GM12801 (cell line): ENCODE data around the gene HNRNPUL2.

Experiments used
- TF ChIP-seq, protein P1 (sequence below): IDR thresholded peaks from one replicate; pipeline ENCODE4 v1.5.1; 2011; ENCODE audit warnings: control low read depth; ENCODE audit not compliant: insufficient read length; ENCODE audit errors: extremely low read depth

The HNRNPUL2 gene

DNA sequence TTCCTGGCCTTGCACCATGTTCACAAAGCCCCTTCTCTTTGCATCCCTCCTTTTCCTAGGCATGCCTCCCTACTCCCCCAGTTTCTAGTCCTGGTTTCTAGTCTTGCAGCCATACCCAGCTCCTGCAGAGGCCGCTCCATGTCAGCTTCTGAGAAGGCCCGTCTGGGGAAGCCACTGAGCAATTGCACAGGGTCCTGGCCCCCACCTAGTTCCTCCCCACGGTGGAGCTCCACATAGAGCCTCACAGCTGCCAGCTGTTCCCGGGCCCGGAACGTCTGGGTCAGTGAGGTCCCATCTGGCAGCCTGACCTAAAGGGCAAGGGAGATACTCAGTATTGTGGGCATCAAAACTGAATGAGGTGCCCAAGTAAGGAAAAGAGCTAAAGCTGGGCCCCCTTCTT lies 50.6 kb downstream of the HNRNPUL2 start:
- TF ChIP-seq, protein P1, sequence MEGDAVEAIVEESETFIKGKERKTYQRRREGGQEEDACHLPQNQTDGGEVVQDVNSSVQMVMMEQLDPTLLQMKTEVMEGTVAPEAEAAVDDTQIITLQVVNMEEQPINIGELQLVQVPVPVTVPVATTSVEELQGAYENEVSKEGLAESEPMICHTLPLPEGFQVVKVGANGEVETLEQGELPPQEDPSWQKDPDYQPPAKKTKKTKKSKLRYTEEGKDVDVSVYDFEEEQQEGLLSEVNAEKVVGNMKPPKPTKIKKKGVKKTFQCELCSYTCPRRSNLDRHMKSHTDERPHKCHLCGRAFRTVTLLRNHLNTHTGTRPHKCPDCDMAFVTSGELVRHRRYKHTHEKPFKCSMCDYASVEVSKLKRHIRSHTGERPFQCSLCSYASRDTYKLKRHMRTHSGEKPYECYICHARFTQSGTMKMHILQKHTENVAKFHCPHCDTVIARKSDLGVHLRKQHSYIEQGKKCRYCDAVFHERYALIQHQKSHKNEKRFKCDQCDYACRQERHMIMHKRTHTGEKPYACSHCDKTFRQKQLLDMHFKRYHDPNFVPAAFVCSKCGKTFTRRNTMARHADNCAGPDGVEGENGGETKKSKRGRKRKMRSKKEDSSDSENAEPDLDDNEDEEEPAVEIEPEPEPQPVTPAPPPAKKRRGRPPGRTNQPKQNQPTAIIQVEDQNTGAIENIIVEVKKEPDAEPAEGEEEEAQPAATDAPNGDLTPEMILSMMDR, result no peak

DNA sequence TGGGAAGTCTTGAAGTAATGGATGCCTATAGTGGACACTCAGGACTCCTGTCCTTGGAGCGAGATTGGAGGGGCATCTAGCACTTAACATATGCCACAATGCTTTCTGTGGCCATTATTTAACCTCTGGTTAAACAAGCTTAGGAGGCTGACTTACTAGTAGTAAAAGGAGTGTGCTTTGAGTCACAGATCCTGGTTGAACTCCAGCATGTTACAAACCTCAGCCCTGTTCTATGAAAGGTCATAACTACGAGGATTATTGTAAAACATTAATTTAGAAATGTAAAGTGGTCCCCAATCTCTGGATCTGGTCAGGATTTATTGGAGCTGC lies 54.1 kb downstream of the HNRNPUL2 start:
- TF ChIP-seq, protein P1, result no peak

- TF ChIP-seq, protein P1, result no peak
These were observed 55.5 kb downstream of the HNRNPUL2 start, which contains the start of the genes LBHD1 and UQCC3 for GRCh38 chr11:62671608-62672389. Gene LBHD1, minus strand, starts transcription at chr11:62672267. Its CDS starts 2,236 bp downstream, at chr11:62670031. Gene UQCC3, plus strand, starts transcription at chr11:62671673. Its CDS starts 73 bp downstream, at chr11:62671746.

DNA sequence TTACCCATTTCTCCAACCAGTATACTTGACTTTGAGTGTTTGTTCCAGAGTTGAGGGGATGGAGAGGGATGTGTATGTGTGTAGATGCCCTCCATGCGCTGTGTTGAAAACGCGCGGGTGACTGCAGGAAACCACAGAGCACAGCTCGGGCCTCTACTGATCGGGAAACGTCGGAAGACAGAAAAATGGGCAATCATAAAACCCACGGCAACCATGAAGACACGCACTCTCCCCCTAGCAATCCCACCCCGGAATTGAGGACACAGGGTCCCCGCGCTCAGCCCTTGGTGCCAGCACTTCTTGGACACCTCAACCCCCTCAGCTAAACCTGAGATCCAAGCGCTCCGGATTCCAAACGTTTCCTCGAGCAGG lies 56.0 kb downstream of the HNRNPUL2 start:
- TF ChIP-seq, protein P1, result no peak

DNA sequence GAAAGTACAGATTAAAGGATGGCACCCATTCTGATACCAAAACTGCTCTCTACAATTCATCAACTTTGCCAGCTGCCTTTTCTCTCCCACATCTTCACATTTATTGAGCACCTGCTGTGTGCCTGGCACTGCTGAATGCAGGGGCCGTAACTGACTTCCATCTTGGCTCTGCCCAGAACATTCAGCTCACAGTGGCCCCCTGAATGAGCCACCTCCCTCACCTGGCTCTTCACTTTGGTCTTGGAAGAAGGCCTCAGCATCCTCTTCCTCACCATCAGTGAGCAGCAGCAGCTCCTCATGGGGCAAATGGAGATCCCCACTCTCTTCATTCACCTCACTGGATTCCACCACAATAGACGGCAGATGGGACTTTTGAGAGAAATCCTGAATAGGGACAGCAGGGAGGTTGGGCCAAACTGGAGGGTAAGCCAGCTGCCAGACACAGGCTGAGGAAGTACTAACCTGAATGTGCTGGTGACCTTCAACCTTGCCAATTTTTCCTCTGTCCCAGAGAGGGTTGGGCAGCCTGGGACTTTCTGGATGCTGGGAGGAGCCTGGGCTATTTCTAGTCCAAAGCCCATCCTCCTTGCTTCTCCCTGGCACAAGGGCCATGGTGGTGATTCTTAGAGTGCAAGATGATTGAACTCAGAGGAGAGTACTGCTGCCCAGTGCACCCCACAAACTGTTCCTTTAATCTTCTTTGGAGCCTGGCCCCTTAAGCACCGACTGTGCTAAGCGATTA lies 57.7 kb downstream of the HNRNPUL2 start:
- TF ChIP-seq, protein P1, result no peak

DNA sequence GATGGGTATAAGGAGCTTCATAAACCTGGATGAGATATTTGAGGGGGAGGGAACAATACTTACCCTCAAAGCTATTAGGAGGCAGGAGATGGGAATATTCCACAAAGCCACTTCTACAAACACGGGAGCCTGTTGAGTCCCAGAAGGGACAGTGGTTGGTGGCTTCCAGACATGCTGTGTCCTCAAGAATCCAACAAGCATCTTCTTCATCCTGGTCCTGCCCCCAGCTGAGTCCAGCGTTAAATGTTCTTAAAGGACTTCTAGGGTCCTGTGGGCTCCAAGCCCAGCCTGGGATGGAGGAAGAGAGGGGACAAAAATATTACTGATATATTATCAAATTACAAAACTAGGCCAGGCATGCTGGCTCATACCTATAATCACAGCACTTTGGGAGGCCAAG lies 59.8 kb downstream of the HNRNPUL2 start:
- TF ChIP-seq, protein P1, result no peak

DNA sequence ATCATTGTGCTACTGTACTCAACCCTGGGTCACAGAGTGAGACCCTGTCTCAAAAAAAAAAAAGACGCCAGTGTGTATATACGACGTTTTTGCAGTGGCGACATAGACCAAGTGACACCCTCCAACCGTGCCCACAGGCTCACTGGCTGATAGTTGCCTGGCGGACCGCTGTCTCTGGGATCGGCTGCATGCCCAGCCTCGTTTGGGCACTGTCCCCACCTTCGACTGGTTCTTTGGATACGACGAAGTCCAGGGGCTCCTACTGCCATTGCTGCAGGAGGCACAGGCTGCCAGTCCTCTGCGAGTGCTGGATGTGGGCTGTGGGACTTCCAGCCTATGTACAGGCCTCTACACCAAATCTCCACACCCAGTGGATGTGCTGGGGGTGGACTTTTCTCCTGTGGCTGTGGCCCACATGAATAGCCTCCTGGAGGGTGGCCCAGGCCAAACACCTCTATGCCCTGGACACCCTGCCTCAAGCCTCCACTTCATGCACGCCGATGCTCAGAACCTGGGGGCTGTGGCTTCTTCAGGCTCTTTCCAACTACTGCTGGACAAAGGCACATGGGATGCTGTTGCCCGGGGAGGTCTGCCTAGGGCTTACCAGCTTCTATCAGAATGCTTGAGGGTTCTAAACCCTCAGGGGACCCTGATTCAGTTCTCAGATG lies 60.9 kb downstream of the HNRNPUL2 start:
- TF ChIP-seq, protein P1, result no peak
